H9 (cell line): ENCODE measurements around the gene CHPT1. TPM values are rescaled to one million over a fixed set of nuclear protein-coding genes. Genes with fewer than 3 reads are reported as not detected.
A peak's percentile ranks its signal among the peaks of the same experiment; 100 is the strongest.

ENCODE experiments used
- DNase-seq: peaks from one replicate; pipeline ENCODE4 v3.0.0-alpha.2; 2017
- H2AFZ ChIP-seq: one replicate; pipeline ENCODE4 v1.6.1; 2013; ENCODE audit warnings: mild to moderate bottlenecking, low read length, control low read depth, moderate library complexity
- H2AK5ac ChIP-seq: 2 replicates; pipeline ENCODE4 v1.6.1; 2013; ENCODE audit warnings: low read length, control low read depth, mixed read lengths; ENCODE audit not compliant: insufficient read length
- H2BK120ac ChIP-seq: one replicate; pipeline ENCODE4 v1.6.1; 2013; ENCODE audit warnings: low read depth, mild to moderate bottlenecking, low read length, control low read depth, inconsistent platforms; ENCODE audit not compliant: poor library complexity, severe bottlenecking
- H2BK12ac ChIP-seq: 2 replicates; pipeline ENCODE4 v1.6.1; 2013; ENCODE audit warnings: low read length, control low read depth, mixed read lengths, low read depth; ENCODE audit not compliant: insufficient read length
- H2BK15ac ChIP-seq: 2 replicates; pipeline ENCODE4 v1.6.1; 2013; ENCODE audit warnings: low read depth, low read length, control low read depth
- H2BK20ac ChIP-seq: one replicate; pipeline ENCODE4 v1.6.1; 2013; ENCODE audit warnings: low read depth, mild to moderate bottlenecking, low read length, control low read depth, inconsistent platforms; ENCODE audit not compliant: poor library complexity, severe bottlenecking
- H2BK5ac ChIP-seq: 2 replicates; pipeline ENCODE4 v1.6.1; 2013; ENCODE audit warnings: low read length, control low read depth, mixed read lengths; ENCODE audit not compliant: insufficient read length
- H3K14ac ChIP-seq: 2 replicates; pipeline ENCODE4 v1.6.1; 2013; ENCODE audit warnings: low read length, control low read depth; ENCODE audit not compliant: insufficient read depth
- H3K18ac ChIP-seq: 2 replicates; pipeline ENCODE4 v1.6.1; 2013; ENCODE audit warnings: low read depth, mild to moderate bottlenecking, mixed read lengths, low read length, control low read depth; ENCODE audit not compliant: insufficient read length
- H3K23ac ChIP-seq: 2 replicates; pipeline ENCODE4 v1.6.1; 2013; ENCODE audit warnings: low read length, control low read depth, mixed read lengths, low read depth; ENCODE audit not compliant: insufficient read length
- H3K23me2 ChIP-seq: 2 replicates; pipeline ENCODE4 v1.6.1; 2013; ENCODE audit warnings: low read depth, mild to moderate bottlenecking, mixed read lengths, low read length, control low read depth; ENCODE audit not compliant: insufficient read length, poor library complexity, severe bottlenecking
- H3K27ac ChIP-seq: 2 replicates; pipeline ENCODE4 v1.5.1; 2013; ENCODE audit warnings: low read length, control low read depth, mixed read lengths, low read depth; ENCODE audit not compliant: insufficient read length
- H3K27me3 ChIP-seq: 2 replicates; pipeline ENCODE4 v1.6.1; 2013; ENCODE audit warnings: low read length, control low read depth, inconsistent platforms; ENCODE audit not compliant: insufficient read depth
- H3K4ac ChIP-seq: 2 replicates; pipeline ENCODE4 v1.6.1; 2013; ENCODE audit warnings: low read depth, mild to moderate bottlenecking, control low read depth, inconsistent platforms, low read length, moderate library complexity
- H3K4me1 ChIP-seq: 2 replicates; pipeline ENCODE4 v1.6.1; 2013; ENCODE audit warnings: low read length, control low read depth, inconsistent platforms; ENCODE audit not compliant: insufficient read depth
- H3K4me2 ChIP-seq: 2 replicates; pipeline ENCODE4 v1.6.1; 2013; ENCODE audit warnings: low read length, control low read depth, mixed read lengths; ENCODE audit not compliant: insufficient read length, insufficient read depth
- H3K56ac ChIP-seq: 2 replicates; pipeline ENCODE4 v1.6.1; 2013; ENCODE audit warnings: low read depth, mild to moderate bottlenecking, mixed read lengths, low read length, control low read depth; ENCODE audit not compliant: insufficient read length
- H3K79me1 ChIP-seq: 2 replicates; pipeline ENCODE4 v1.6.1; 2013; ENCODE audit warnings: low read depth, mild to moderate bottlenecking, moderate library complexity, low read length, control low read depth, inconsistent platforms; ENCODE audit not compliant: insufficient read depth, poor library complexity, severe bottlenecking
- H3K79me2 ChIP-seq: 2 replicates; pipeline ENCODE4 v1.6.1; 2013; ENCODE audit warnings: low read length, control low read depth, inconsistent platforms; ENCODE audit not compliant: insufficient read depth
- H3K9ac ChIP-seq: 2 replicates; pipeline ENCODE4 v1.6.1; 2013; ENCODE audit warnings: low read length, control low read depth, mixed read lengths; ENCODE audit not compliant: insufficient read length; ENCODE audit errors: extremely low read depth
- H3K9me3 ChIP-seq: one replicate; pipeline ENCODE4 v1.6.1; 2013; ENCODE audit warnings: low read depth, low read length, inconsistent platforms; ENCODE audit not compliant: control insufficient read depth
- H3T11ph ChIP-seq: one replicate; pipeline ENCODE4 v1.6.1; 2013; ENCODE audit warnings: mild to moderate bottlenecking, low read length, control low read depth, inconsistent platforms
- H4K20me1 ChIP-seq: one replicate; pipeline ENCODE4 v1.6.1; 2013; ENCODE audit not compliant: control insufficient read depth, insufficient read length, insufficient read depth
- H4K5ac ChIP-seq: 2 replicates; pipeline ENCODE4 v1.6.1; 2013; ENCODE audit warnings: low read depth, mild to moderate bottlenecking, mixed read lengths, low read length, control low read depth; ENCODE audit not compliant: insufficient read length
- H4K8ac ChIP-seq: replicated peaks from 2 replicates; pipeline ENCODE4 v1.6.1; 2013; ENCODE audit warnings: low read length, control low read depth, mixed read lengths, low read depth; ENCODE audit not compliant: insufficient read length
- H4K91ac ChIP-seq: 2 replicates; pipeline ENCODE4 v1.6.1; 2013; ENCODE audit warnings: low read depth, mild to moderate bottlenecking, moderate library complexity, mixed read lengths, low read length, control low read depth; ENCODE audit not compliant: insufficient read length
- H3K27ac Mint-ChIP-seq, 3 experiments: 2 replicates in 2 of 3; 3 replicates in 1 of 3; pipeline ENCODE4 v1.8.0; 2020 to 2021; ENCODE audit warnings: mixed read lengths in 3 of 3, mild to moderate bottlenecking in 1 of 3, moderate library complexity in 1 of 3
- H3K27me3 Mint-ChIP-seq: 2 replicates; pipeline ENCODE4 v1.8.0; 2021; ENCODE audit warnings: low read depth, mild to moderate bottlenecking, moderate library complexity, mixed read lengths
- H3K36me3 Mint-ChIP-seq, 3 experiments: 2 replicates in 2 of 3; 3 replicates in 1 of 3; pipeline ENCODE4 v1.8.0; 2020 to 2021; ENCODE audit warnings: low read depth in 3 of 3, mixed read lengths in 3 of 3; ENCODE audit not compliant: insufficient read depth in 1 of 3
- H3K4me1 Mint-ChIP-seq, 2 experiments: 2 replicates each; pipeline ENCODE4 v1.8.0; 2020; ENCODE audit warnings: mixed read lengths in 2 of 2
- H3K4me3 Mint-ChIP-seq, 2 experiments: 2 replicates in 1 of 2; 3 replicates in 1 of 2; pipeline ENCODE4 v1.8.0; 2020 to 2021; ENCODE audit warnings: mild to moderate bottlenecking in 2 of 2, mixed read lengths in 2 of 2, moderate library complexity in 1 of 2
- H3K9me3 Mint-ChIP-seq, 2 experiments: 2 replicates in 1 of 2; 3 replicates in 1 of 2; pipeline ENCODE4 v1.8.0; 2020; ENCODE audit warnings: mild to moderate bottlenecking in 2 of 2, mixed read lengths in 2 of 2, moderate library complexity in 1 of 2
- whole genome bisulfite sequencing: extraction: QIAGEN DNeasy Blood & Tissue Kit; methylation state at CpG from one replicate; pipeline ENCODE4 v1.1.7; 2013; ENCODE audit warnings: missing lambda C conversion rate, low lambda C conversion rate, mixed read lengths; ENCODE audit not compliant: insufficient read length; ENCODE audit errors: extremely low coverage; 5-methylcytosine and 5-hydroxymethylcytosine counted together
- total RNA-seq: library from RNA; stranded (reverse); gene quantifications from 2 replicates; pipeline ENCODE4 v1.2.1, GENCODE V29; 2021
- TF ChIP-seq, protein P1 (sequence below): fragments of 200-600 bp; sonication (generic); conservative IDR thresholded peaks from 3 replicates; pipeline ENCODE4 v1.8.0; 2021; ENCODE audit warnings: antibody characterized with exemption, mild to moderate bottlenecking

Gene CHPT1
- total RNA-seq, 1 experiment from 2014 or later = 17.1 TPM

GRCh38 chr12:101764051-101764792 lies 66.8 kb downstream of the CHPT1 start:
- no peak overlapping the region for H3K4me3 Mint-ChIP-seq
- TF ChIP-seq, protein P1, sequence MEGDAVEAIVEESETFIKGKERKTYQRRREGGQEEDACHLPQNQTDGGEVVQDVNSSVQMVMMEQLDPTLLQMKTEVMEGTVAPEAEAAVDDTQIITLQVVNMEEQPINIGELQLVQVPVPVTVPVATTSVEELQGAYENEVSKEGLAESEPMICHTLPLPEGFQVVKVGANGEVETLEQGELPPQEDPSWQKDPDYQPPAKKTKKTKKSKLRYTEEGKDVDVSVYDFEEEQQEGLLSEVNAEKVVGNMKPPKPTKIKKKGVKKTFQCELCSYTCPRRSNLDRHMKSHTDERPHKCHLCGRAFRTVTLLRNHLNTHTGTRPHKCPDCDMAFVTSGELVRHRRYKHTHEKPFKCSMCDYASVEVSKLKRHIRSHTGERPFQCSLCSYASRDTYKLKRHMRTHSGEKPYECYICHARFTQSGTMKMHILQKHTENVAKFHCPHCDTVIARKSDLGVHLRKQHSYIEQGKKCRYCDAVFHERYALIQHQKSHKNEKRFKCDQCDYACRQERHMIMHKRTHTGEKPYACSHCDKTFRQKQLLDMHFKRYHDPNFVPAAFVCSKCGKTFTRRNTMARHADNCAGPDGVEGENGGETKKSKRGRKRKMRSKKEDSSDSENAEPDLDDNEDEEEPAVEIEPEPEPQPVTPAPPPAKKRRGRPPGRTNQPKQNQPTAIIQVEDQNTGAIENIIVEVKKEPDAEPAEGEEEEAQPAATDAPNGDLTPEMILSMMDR = no peak
- H3K27ac Mint-ChIP-seq = peak overlapping the region in 1 of 3 experiments; percentile 26; a peak in 1 of 7 replicates

More at GRCh38 chr12:101764051-101764792, 66.8 kb downstream of the CHPT1 start:
- H2BK20ac ChIP-seq = no peak overlapping the region
- no peak overlapping the region for H3K23ac ChIP-seq
- no peak overlapping the region for H4K8ac ChIP-seq
- Mint-ChIP-seq H3K4me1 (peaks cover 4 to 5% of the 10 kb centered on the region in 2 experiments; a peak in 3 of 4 replicates), H3K9me3 (no peaks in the 10 kb centered on the region), H3K27me3 (no peaks in the 10 kb centered on the region), H3K36me3 (peaks cover 5 to 56% (median 44%) of the 10 kb centered on the region in 3 experiments; a peak in 6 of 7 replicates)
- no peak overlapping the region for H3K4me2 ChIP-seq
- no peak overlapping the region for H3K4ac ChIP-seq
- no peak overlapping the region for H3K9ac ChIP-seq
- H4K91ac ChIP-seq = no peak overlapping the region
- no peak overlapping the region for H3K56ac ChIP-seq
- H2BK5ac ChIP-seq = no peak overlapping the region
- H2AK5ac ChIP-seq = no peak overlapping the region
- no peaks in the 10 kb centered on the region; the same call in 1 of the 2 replicates for H3K4me1 ChIP-seq
- no peak overlapping the region for H4K5ac ChIP-seq
- no peak overlapping the region for H3T11ph ChIP-seq
- no peaks in the 10 kb centered on the region for H4K20me1 ChIP-seq
- no peak for DNase-seq
- H3K23me2 ChIP-seq = no peaks in the 10 kb centered on the region
- H3K79me1 ChIP-seq = no peaks in the 10 kb centered on the region
- no peak overlapping the region for H2BK120ac ChIP-seq
- no peaks in the 10 kb centered on the region for H3K9me3 ChIP-seq
- H2BK12ac ChIP-seq = no peak overlapping the region
- H3K27me3 ChIP-seq = no peaks in the 10 kb centered on the region
- no peak overlapping the region for H3K18ac ChIP-seq
- whole genome bisulfite sequencing = no CpG with 5 or more reads among the region's 5 CpGs
- H2BK15ac ChIP-seq = no peak overlapping the region
- no peaks in the 10 kb centered on the region for H3K79me2 ChIP-seq
- H2AFZ ChIP-seq = no peak overlapping the region
- H3K27ac ChIP-seq = no peak overlapping the region
- H3K14ac ChIP-seq = no peak overlapping the region
